DND-41 (cell line): ENCODE data around the gene KDM6B.

Source experiments
- EZH2 ChIP-seq: IDR thresholded peaks from 3 replicates; pipeline ENCODE4 v1.6.1; 2012; ENCODE audit warnings: borderline replicate concordance, low read depth, mild to moderate bottlenecking, moderate library complexity, low read length, inconsistent platforms; ENCODE audit not compliant: severe bottlenecking
- TF ChIP-seq, protein P1 (sequence below): IDR thresholded peaks from 2 replicates; pipeline ENCODE4 v1.5.1; 2012; ENCODE audit warnings: borderline replicate concordance, low read length, moderate library complexity, mild to moderate bottlenecking; ENCODE audit not compliant: poor library complexity, severe bottlenecking; ENCODE audit errors: extremely low read depth

DNA sequence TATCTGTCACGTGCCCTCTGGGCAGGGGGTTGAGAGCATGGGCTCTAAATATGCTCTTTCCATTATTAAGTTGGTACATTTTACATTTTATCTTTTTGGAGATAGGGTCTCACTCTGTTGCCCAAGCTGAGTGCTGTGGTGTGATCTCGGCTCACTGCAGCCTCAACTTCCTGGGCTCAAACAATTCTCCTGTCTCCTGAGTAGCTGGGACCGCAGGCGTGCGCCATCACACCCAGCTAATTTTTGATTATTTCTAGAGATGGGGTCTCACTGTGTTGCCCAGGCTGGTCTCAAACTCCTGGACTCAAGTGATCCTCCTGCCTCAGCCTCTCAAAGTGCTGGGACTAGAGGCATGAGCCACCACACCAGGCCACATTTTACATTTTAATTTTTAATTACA lies 43.9 kb upstream of the KDM6B start:
- TF ChIP-seq, protein P1, sequence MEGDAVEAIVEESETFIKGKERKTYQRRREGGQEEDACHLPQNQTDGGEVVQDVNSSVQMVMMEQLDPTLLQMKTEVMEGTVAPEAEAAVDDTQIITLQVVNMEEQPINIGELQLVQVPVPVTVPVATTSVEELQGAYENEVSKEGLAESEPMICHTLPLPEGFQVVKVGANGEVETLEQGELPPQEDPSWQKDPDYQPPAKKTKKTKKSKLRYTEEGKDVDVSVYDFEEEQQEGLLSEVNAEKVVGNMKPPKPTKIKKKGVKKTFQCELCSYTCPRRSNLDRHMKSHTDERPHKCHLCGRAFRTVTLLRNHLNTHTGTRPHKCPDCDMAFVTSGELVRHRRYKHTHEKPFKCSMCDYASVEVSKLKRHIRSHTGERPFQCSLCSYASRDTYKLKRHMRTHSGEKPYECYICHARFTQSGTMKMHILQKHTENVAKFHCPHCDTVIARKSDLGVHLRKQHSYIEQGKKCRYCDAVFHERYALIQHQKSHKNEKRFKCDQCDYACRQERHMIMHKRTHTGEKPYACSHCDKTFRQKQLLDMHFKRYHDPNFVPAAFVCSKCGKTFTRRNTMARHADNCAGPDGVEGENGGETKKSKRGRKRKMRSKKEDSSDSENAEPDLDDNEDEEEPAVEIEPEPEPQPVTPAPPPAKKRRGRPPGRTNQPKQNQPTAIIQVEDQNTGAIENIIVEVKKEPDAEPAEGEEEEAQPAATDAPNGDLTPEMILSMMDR, result no peak
- no peak for TF ChIP-seq EZH2
